Skeletal muscle cell (primary cell): ENCODE measurements around the gene AGBL5.

Source experiments
- DNase-seq: peaks from one replicate; pipeline ENCODE4 v3.0.0-alpha.2; 2010; ENCODE audit warnings: low read depth
- H3K4me3 ChIP-seq: 2 replicates; pipeline ENCODE4 v1.5.1; 2011; ENCODE audit warnings: low read depth, mild to moderate bottlenecking, control low read depth, low read length, moderate library complexity

The AGBL5 gene

DNA sequence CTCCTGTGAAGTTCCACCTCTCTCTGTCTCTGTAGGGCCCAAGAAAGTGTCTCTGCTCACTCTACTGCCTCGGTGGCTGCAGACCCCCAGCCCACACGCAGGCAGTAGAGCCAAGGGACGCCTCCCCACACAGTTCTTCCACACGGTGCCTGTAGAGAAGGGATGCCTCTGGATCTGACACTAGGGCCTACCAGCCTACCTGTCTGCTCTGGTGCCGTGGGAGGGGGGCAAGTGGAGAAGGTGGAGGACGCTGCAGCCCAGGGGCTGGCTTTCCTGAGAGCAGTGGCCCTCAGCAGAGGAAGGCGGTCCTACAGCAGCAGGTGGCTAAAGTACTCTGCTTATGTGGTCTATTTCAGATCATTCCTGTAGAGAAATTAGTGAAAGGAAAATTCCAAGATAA is 27.7 kb upstream of the AGBL5 start:
- no peak for DNase-seq
- H3K4me3 ChIP-seq, result no peak overlapping the region

DNA sequence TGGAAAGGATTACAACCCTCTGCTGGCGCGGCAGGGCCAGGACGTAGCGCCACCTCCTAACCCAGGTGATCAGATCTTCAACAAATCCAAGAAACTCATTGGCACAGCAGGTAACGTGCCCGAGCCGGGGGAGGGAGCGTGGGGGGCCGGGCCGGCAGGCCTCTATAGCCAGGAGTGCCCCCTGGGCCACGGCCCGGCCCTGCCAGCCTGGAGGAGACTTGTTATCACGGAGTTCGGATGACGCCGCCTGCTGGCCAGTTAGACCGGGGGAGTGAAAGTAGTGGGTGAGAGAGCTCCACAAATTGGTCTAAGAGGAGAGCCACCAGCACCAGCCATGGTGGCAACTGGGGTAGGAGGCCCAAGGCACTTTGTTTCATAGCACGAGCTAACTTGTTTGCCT is 27.3 kb upstream of the AGBL5 start:
- no peak overlapping the region for H3K4me3 ChIP-seq
- no peak for DNase-seq

DNA sequence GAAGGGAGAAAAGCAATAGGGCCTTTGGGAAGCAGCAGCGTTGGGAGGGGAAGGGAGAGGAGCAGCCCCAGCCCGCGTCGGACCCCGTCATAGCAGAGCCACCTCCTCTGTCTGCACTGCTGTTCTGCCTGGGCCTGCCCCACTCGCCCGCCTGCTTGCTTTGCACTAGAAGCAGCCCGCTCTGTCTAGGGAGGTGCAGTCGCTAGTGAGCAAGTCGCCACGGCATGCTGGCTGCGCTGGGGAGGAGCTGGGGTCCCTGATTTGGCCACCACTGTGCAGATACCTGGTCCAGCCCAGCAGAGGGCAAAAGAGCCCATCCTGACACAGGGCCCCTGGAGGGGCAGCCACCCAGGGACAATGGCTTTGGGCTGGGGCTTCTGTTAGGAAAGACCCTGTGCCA is 26.7 kb upstream of the AGBL5 start:
- H3K4me3 ChIP-seq, result no peak overlapping the region
- no peak for DNase-seq

DNA sequence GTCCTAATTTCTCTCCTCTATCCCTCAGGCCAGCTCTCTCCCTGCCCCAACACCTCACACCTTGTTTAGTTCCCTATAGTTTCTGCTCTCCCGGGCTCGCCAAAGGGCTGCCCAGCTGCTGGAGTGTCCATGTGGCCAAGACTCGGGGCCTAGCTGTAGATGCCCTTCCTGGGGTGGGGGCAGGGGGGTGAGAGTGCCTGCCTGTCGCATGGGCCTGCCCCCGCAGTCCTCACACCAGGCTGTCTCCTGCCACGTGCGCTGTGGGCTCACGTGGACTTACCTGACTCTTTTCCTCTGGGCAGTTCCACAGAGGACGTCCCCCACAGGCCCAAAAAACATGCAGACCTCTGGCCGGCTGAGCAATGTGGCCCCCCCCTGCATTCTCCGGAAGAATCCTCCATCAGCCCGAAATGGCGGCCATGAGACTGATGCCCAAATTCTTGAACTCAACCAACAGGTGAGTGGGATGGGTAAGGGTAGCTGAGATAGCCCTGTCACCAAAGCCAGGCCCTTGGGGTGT is 26.1 kb upstream of the AGBL5 start:
- DNase-seq, result no peak
- no peak overlapping the region for H3K4me3 ChIP-seq

DNA sequence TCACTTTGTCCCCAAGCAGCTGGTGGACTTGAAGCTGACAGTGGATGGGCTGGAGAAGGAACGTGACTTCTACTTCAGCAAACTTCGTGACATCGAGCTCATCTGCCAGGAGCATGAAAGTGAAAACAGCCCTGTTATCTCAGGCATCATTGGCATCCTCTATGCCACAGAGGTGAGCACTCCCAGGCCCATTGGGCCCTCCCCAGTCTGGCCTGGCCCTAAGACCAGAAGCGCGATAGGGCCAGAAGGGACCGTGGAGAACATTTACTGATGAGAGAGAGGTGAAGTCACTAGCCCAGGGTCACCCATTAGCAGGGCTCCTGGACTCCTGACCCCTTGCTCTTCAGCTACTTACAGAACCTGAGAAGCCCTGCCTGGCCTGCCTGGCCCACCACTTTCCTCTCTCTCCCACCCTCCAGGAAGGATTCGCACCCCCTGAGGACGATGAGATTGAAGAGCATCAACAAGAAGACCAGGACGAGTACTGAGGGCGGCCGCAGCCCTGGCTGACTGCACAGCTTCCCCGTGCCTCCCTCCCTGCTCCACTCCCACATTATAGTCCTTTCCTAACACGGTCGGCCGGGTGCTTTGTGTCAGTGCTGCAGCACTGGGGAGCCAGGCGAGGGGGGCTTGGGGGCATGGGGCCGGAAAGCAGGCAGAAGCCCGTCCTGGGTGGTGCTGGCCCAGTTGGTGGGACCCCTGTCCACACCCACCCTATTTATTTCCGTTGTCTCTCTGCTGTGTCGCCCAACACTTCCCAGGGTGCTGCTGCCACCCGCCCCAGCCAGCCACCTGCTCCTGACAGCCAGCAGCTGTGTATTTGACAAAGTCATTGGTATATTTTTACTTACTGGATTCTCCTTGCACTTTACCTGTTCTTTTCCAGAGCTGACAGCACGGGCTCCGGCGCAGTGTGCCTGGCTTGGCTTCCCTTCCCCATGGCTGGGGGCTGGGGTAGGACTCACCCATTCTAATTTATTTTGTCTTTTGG is 25.3 kb upstream of the AGBL5 start:
- DNase-seq, result no peak
- H3K4me3 ChIP-seq, result no peak overlapping the region

DNA sequence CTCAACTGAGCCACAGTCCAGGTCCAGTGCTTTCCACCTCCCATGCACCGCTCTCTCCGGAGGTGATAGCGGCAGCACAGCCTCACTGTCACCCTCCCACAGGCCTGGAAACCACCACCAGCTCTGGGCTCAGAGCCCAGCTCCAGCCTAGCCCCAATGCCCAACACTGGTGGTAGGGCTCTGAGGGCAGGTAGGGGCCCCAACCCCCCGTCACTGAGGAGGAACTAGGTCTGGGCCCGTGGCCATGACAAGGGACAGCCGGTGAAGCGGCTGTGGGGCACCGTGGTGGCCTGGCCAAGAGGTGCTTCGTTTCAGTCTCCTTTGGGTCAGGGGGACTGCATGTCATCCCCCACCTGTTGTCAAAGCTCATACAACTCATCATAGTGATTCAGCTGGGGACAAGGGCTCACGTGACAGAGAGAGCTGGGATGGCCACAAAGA is 24.2 kb upstream of the AGBL5 start:
- DNase-seq, result no peak
- H3K4me3 ChIP-seq, result no peak overlapping the region

DNA sequence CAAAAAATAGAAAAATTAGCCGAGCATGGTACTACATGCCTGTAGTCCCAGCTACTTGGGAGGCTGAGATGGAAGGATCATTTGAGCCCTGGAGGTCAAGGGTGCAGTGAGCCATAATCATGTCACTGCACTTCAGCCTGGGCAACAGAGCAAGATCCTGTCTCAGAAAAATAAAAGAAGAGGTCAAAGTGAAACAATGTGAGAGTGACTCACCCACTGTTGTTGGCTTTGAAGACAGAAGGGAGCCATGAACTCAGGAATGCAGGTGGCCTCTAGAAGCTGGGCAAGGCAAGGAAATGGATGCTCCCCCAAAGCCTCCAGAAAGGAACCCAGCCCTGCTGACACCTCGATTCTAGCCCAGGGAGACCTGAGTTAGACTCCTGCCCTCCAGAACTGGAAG is 22.4 kb upstream of the AGBL5 start:
- no peak overlapping the region for H3K4me3 ChIP-seq
- no peak for DNase-seq

DNA sequence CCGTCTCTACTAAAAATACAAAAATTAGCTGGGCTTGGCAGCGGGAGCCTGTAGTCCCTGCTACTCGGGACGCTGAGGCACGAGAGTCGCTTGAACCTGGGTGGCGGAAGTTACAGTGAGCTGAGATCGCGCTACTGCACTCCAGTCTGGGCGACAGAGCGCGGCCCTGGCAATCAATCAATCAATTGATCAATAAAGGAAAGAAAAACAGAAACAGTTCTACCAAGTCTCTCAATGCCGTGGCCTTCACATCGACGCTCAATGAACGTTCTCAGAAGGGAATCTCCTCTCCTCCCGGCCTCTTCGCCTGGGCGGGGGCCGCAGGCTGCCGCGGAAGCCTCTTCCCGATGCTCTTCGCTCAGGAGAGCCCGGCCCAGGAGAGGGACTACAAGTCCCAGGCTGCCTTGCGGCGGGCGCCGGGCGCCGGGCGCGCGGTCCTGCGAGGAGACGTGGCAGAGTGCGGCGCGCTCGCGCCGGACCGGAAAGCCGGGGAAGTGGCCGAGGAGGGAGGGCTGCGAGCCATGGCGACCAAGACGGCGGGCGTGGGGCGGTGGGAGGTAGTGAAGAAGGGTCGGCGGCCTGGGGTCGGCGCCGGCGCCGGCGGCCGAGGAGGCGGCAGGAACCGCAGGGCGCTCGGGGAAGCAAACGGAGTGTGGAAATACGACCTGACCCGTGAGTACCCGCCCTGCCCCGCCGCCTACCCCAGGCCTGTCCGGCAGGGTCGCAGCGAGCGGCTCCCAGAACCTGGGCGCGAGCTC is 18.8 kb upstream of the AGBL5 start, which contains the start of gene TMEM214:
Gene TMEM214, plus strand, starts transcription at position 471 of the 758 bp plus-strand sequence. Its CDS starts 51 bp downstream, at position 522.
- DNase-seq, result peak; percentile 64
- H3K4me3 ChIP-seq, result peak within 1 kb of the TSS; percentile 99

DNA sequence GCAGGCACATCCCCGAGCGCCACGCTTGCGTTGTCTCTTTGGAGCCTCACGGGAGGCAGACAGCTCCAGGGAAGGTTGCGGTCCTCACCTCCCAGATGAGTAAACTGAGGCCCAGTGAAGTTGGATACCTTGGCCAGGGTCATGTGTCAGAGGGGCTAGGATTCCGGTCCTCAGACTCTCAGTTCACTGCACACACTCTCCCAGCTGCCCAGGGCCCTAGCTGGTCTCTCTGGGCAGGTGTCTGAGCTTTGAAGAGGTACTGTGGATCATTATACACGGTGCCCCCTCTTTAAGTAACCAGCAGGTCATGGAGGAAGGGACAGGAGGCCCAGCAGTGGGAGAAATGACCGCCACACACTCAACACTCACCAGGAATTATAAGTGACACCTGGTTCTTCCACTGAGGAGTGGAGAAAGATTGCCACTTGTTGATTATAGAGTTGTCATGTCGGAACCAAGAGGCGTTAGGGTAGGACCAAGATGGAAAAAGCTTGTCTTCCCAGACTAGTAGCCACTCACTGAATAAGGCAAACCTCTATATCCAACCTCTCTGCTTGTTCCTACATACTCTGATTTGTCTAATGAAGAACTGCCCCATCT is 18.1 kb upstream of the AGBL5 start:
- peak overlapping the region; percentile 99 for H3K4me3 ChIP-seq
- DNase-seq, result no peak

DNA sequence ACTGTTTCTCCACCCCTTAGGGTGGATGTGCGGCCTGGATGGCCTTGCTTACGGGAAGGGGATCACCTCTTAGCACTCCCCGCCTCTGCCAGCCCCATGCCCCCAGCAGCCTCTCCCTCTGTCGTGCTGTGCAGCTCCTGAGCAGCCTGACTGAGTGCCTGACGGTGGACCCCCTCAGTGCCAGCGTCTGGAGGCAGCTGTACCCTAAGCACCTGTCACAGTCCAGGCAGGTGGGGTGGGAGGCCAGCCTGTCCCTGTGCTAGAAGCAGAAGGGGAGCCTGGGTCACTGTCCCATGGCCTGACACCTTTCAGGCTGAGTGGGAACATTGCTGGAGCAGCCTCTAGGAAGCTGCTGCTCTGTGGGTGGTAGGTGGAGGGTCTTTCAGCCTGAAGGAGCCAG is 13.5 kb upstream of the AGBL5 start:
- DNase-seq, result no peak
- no peak overlapping the region for H3K4me3 ChIP-seq

DNA sequence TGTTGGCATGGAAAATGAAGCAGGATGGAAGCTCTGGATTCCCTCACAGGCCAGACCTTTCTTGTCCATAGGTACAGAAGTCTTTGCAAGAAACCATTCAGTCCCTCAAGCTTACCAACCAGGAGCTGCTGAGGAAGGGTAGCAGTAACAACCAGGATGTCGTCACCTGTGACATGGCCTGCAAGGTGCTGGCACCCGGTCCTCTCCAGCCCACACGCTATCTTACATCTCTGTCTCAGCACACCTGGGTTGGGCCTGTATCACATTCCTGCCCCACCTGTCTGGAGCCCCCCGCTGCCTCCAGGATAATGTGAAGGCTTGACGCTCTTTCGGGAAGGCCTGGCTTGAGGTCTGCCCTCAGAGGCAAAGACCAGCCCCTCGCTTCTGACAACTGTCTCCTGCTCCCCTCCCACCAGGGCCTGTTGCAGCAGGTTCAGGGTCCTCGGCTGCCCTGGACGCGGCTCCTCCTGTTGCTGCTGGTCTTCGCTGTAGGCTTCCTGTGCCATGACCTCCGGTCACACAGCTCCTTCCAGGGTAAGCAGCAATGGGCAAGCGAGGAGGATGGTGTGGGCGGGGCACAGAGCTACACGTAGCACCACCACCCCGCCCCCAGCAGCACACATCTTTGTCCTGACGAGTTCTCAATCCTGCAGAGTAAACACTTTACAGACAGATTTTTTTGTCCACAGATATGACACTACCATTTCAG is 12.7 kb upstream of the AGBL5 start:
- no peak overlapping the region for H3K4me3 ChIP-seq
- no peak for DNase-seq

DNA sequence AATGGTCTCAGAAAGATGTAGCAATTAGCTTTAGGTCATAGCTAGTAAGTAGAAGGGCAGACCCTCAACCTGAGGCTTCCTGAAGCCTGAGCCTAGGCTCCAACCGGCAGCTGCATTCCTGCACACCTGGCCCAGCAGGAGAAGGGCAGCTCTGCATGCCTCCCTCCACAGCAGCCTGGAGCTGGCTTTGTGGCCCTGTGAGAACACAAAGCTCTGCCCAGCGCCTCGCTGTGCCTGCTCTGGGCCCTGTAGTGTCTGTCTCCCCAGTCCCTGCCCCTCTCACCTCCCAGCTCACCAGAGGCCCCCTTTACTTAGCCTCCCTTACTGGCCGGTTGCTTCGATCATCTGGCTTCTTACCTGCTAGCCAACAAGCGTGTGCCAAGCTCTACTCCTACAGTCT is 12.0 kb upstream of the AGBL5 start:
- no peak for DNase-seq
- H3K4me3 ChIP-seq, result no peak overlapping the region

DNA sequence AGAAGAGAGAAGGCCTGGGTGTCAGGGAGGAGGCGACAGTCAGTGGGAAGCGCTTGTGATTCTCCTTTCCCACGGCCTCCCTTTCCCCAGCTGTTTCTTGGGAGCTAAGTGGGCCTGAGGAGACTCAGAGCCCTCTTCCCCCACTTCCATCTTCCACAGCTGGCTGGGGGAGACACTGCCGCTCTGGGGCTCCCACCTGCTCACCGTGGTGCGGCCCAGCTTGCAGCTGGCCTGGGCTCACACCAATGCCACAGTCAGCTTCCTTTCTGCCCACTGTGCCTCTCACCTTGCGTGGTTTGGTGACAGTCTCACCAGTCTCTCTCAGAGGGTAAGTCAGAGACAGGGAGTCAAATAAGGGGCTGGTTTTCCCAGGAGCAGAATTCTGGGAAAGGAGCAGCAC is 11.6 kb upstream of the AGBL5 start:
- no peak for DNase-seq
- no peak overlapping the region for H3K4me3 ChIP-seq

DNA sequence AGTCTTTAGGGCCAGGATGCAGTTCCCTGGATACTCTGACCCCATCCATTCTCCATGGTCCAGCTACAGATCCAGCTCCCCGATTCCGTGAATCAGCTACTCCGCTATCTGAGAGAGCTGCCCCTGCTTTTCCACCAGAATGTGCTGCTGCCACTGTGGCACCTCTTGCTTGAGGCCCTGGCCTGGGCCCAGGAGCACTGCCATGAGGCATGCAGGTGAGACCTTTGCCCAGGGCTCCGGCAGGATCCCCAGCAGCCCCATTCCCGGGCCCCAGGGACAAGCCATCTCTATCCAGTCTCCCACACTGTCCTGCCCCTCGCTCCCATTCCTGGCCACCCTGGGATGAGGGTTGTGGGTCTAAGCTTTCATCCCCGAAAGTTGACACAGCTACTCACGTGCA is 11.2 kb upstream of the AGBL5 start:
- no peak overlapping the region for H3K4me3 ChIP-seq
- DNase-seq, result no peak

DNA sequence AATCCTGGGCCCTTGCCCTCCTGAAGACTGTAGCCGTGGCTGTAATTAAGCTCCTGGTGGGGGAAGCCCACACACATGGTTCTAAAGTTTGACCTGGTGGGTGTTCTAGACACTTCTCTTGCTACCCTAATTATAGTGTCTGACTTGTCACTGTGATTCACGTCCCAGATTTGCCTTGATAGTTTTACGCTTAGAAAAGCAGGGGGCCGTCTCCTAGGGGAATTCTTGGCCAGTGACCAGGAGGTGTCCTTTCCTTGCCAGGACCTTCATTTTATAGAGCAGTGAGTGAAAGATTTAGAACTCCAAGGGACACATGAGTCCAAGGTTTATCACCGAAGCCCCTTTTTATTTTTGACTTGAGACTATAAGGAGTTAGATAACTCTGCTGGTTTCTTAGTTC is 9.7 kb upstream of the AGBL5 start:
- H3K4me3 ChIP-seq, result no peak overlapping the region

DNA sequence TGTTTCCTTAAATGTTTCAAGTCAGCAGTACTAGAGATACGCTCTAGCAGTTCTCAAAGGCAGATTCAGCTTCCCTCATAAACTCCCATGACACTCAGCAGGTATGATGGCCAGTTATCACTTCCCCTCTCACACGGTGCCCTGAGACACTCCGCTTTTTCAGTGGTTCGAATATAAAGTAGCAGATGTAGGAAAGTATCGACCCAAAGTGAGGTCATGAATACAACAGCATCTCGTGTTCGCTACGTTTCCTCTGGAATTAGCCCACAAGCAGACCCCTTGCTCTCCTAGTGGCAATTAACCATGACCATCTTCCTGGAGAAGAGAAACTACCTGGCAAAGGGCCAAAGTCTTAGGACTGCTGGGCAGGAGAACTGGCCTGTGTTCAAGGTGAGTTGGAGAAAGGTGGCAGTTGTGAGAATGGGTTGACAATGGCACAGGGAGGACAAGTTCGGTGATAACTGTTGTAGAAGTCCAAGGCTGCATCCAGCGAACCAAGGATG is 9.3 kb upstream of the AGBL5 start:
- no peak for DNase-seq
- no peak overlapping the region for H3K4me3 ChIP-seq

More for the DNA sequence above, 9.7 kb upstream of the AGBL5 start:
- DNase-seq, result no peak

DNA sequence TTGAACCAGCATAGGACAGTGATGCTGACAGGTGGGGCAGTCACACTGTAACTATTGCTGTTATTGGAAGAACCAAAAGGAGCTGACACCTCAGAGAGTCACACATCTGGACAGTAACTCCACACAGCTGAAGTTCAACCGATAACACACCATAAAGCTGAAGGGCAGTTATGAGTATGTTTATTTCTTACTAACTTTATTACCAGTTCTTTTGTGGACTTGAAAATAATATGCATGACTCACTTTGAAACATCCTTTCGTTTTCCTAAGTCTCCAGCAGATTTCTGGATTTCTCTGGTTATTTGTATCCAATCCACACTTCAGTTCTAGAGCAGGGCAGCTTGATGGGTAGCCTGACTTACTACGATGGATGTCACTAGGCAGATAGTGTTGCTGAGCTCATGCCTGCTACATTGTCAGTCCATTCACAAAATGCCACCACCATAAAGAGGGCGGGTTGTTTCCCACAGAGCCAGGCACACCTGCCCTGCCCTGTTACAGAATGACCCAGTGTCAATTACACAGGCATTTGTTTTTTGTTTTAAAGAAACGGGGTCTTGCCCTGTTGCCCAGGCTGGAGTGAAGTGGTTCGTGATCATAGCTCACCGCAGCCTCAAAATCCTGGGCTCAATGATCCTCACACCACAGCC is 8.4 kb upstream of the AGBL5 start:
- DNase-seq, result no peak
- no peak overlapping the region for H3K4me3 ChIP-seq

DNA sequence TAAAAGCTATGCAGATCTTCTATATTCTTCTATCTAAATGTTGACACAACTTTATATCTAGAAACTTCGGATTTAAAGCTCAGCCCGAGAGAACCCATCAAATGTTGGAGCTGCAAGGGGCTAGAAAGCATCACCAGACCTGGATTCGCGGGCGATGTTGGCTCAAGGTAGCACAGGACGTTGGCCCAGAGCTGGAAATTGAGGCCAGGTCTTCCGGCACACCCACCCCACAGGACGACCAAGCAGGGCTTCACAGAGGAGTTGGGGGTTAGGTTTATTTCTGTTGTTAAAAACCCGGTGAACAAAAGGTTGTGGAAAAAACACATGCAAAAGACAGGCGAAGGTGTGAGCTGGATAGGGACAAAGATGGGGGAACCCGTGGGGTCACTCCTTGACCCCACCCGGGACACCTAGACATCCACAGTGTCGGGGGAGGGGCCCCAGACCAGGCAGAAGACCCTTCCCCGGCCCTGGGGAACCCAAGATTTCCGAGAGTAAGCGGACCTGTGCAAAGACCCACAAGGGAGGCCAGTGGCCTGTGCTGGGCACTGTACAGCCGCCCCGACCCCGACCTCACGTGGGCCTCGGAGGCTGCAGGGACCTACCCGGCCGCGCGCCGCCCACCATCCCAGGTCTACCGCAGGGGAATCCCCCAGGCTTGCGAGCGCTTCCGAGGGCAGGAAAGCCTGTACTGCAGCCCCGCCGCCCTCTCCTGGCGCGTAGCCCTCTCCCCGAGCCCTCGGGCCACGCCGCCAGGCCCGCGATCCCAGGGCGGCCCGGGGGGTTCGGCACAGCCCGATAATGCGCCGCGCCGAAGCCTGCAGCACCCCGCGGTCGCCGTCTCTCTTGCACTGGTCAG is 1.8 kb upstream of the AGBL5 start:
- no peak for DNase-seq
- peak overlapping the region; percentile 93 for H3K4me3 ChIP-seq
